Lung microvascular endothelial cell (primary cell): ENCODE results near the gene CXCL13. TPM values are rescaled to one million over a fixed set of nuclear protein-coding genes. Genes with fewer than 3 reads are reported as not detected.
A peak's percentile ranks its signal among the peaks of the same experiment; 100 is the strongest.
"Not testable (repeated sequence)": the region's sequence is repeated elsewhere in the genome, so short reads cannot be mapped to it uniquely, and the experiment has no call there.

Experiments
- DNase-seq, 2 donors: peaks; one replicate each; pipeline versions ENCODE4 v3.0.0 to v3.0.0-alpha.2; 2010; ENCODE audit warnings: low read depth in 2 of 2
- total RNA-seq: library from RNA; depleted of rRNA; stranded (reverse); fragments of >200 nt; gene quantifications from 2 replicates; pipeline ENCODE4 v1.2.1, GENCODE V29; 2014

The CXCL13 gene
- not detected in 2 replicates for total RNA-seq

GRCh38 chr4:77605210-77605902 is at the start of gene CXCL13:
Gene CXCL13 (plus strand): TSS chr4:77605820. CDS start chr4:77605866, 46 bp downstream.
- DNase-seq = no peak

GRCh38 chr4:77560170-77560569 is 45.5 kb upstream of the CXCL13 start:
- no peak for DNase-seq

GRCh38 chr4:77561720-77562119 is 43.9 kb upstream of the CXCL13 start:
- DNase-seq = not testable (repeated sequence)

GRCh38 chr4:77564231-77564630 is 41.4 kb upstream of the CXCL13 start:
- no peak for DNase-seq

GRCh38 chr4:77566148-77566547 is 39.5 kb upstream of the CXCL13 start:
- DNase-seq = no peak

- no peak for DNase-seq
Measured at GRCh38 chr4:77567549-77567948, 38.1 kb upstream of the CXCL13 start.

GRCh38 chr4:77570508-77571214 is 35.0 kb upstream of the CXCL13 start:
- not testable (repeated sequence) for DNase-seq

GRCh38 chr4:77576351-77576750 is 29.3 kb upstream of the CXCL13 start:
- DNase-seq = no peak

- DNase-seq = no peak
Measured at GRCh38 chr4:77578145-77578544, 27.5 kb upstream of the CXCL13 start.

- DNase-seq = peak in 1 of 2 donors; percentile 9
Measured at GRCh38 chr4:77579406-77580076, 26.1 kb upstream of the CXCL13 start.

GRCh38 chr4:77581724-77582123 is 23.9 kb upstream of the CXCL13 start:
- DNase-seq = no peak

GRCh38 chr4:77582156-77582555 is 23.5 kb upstream of the CXCL13 start:
- DNase-seq = no peak

GRCh38 chr4:77582711-77583110 is 22.9 kb upstream of the CXCL13 start:
- no peak for DNase-seq

GRCh38 chr4:77586951-77587383 is 18.7 kb upstream of the CXCL13 start:
- peak in 1 of 2 donors; percentile 28 for DNase-seq

GRCh38 chr4:77590482-77590881 is 15.1 kb upstream of the CXCL13 start:
- DNase-seq = no peak

GRCh38 chr4:77591532-77591931 is 14.1 kb upstream of the CXCL13 start:
- DNase-seq = no peak

- DNase-seq = no peak
Measured at GRCh38 chr4:77593101-77593500, 12.5 kb upstream of the CXCL13 start.

- no peak for DNase-seq
Measured at GRCh38 chr4:77593993-77594392, 11.6 kb upstream of the CXCL13 start.

GRCh38 chr4:77595364-77595973 is 10.2 kb upstream of the CXCL13 start:
- no peak for DNase-seq

GRCh38 chr4:77599378-77599777 is 6.2 kb upstream of the CXCL13 start:
- peak; percentile 53 to 55 for DNase-seq

- DNase-seq = peak; percentile 39 to 49
Measured at GRCh38 chr4:77600521-77601451, 4.8 kb upstream of the CXCL13 start.
